GM10847 (cell line): ENCODE measurements around the gene ACTR1A.

ENCODE experiments used
- POLR2A ChIP-seq: IDR thresholded peaks from 2 replicates; pipeline ENCODE4 v1.6.1; 2011; ENCODE audit not compliant: insufficient read length; ENCODE audit errors: extremely low read depth

The ACTR1A gene

DNA sequence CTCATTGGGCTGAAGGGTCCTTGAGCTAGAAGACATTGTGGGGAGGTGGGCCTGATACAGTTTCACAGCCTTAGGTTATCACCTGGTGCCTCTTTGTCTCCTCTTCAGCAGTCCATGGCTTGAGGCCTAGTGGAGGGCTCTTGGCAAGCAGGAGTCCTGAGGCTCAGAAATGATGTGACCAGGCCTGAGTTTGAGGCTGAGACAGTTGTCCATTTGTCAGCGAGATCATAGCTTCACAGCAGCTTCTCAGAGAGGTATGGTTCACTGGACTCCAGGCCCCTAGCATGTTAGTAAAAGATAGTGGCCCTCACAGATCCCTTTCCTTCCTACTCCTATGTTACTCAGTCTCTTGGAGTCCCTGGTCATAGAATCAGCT, 20.4 kb upstream of the ACTR1A start:
- TF ChIP-seq POLR2A, result no peak

GRCh38 chr10:102519246-102519825, 16.8 kb upstream of the ACTR1A start:
- no peak for TF ChIP-seq POLR2A

DNA sequence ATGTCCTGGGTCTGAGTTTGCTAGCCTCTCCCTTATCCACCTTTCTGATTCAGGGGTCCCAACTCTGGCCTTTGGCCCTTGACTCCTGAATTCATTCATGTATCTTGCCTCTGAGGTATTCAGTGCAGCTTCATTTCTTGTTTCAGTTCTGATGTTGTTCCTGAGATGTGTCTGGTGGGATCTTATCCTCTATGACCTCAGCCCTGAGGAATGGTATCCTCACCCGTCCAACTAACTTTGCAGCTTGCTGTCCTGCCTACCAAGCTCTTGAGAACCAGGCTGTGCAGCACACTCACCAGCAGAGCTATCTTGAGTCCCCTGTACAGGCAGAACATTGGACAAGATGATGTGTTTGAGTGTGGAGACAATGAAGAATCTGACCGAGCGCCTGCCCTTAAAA, 15.0 kb upstream of the ACTR1A start:
- no peak for TF ChIP-seq POLR2A

DNA sequence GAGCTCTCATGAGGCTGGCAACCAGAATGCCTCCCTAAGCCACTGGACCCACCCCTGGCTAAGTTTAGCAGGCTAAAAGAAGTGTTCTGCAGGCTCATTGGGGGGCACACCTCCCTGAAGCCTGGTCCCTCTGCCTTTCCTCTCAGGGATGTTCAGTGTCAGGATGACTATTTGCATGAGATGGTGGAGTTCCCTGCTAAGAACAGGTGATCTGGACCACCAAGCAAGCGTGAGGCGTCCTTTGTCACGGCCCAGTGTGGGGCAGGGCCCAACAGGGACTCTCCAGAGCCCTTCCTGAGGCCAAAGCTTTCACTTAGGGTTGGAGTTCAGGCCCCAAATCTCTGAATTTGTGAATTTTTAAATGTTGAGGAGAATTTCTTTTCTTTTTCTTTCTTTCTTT, 13.2 kb upstream of the ACTR1A start:
- no peak for TF ChIP-seq POLR2A

GRCh38 chr10:102514487-102515311, 12.2 kb upstream of the ACTR1A start:
- TF ChIP-seq POLR2A, result no peak

DNA sequence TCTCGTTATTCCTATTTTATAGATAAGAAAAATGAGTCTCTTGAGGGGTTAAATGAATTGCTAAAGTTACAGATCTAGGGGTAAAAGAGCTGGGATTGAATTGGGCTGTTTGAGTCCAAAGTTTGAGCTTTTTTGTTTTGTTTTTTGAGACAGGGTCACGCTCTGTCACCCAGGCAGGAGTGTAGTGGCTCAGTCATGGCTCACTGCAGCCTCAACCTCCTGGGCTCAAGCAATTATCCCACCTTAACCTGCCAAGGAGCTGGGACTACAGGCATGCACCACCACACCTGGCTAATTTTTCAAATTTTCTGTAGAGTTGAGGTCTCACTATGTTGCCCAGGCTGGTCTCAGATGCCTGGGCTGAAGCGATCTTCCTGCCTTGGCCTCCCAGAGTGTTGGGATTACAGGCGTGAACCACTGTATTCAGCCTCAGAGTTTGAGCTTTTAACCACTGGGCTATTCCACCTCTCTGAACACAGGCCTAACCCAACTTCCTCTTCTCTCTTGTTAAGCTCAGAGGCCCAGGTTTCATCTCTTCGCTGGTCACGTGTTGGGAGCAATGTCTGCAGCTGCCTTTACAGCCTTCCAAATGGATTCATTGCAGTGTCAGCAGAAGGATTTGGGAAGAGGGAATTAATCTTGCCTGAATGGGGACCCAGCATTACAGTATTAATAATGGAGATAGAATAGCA, 9.2 kb upstream of the ACTR1A start:
- no peak for TF ChIP-seq POLR2A

DNA sequence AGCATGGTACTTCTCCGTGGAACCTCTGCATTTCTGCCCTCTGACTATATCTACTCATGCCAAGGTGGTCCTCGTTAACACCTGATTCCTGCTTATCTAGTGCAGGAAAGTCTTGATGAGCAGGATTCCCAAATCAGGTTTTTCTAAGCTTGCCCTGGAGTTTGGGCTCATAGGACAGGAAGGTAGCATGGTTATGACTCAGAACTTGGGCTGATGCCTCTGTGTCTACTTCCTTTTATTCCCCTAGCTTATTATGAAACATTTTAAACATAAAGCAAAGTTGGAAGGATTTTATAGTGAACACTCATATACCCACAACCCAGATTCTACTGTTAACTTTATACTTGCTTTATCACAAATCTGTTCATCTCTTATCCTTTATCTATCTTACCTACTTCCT, 6.9 kb upstream of the ACTR1A start:
- no peak for TF ChIP-seq POLR2A

DNA sequence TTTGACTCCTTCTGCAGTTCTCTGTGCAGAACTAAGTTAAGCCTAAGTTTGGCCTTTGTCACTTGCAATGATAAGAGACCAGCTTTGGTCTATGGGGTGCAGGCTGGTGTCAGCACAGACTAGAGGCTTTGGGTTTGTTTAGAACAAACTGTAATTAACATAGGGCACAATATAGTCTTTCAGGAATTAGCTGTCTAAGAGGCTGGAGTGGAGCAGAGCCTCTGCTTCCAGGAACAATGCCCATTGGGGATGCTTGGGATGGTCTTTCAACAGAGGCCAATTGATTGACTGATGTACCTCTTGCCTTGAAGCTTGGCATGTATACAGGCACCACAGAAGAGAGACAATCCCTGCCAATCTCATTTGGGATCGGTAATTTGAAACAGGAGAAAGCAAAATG, 6.0 kb upstream of the ACTR1A start:
- TF ChIP-seq POLR2A, result no peak

DNA sequence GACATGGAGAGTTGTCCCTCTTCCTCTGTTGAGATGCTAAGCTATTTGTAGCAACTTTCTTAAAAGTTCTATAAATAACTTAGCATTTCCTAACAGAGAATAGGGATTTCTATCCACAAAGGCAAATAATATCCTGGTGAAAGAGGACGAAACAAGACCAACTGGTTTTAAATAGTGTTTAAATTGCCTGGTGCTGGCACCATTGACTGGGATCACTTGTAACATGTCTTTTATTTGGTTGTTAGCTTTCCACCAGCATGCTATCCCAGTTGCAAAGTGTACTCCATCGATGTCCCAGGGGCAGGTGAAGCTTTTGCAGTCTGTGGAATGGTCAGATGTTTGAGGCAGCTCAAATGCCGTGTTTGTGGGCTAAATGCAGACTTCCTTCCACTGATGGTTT, 5.0 kb upstream of the ACTR1A start:
- TF ChIP-seq POLR2A, result no peak

DNA sequence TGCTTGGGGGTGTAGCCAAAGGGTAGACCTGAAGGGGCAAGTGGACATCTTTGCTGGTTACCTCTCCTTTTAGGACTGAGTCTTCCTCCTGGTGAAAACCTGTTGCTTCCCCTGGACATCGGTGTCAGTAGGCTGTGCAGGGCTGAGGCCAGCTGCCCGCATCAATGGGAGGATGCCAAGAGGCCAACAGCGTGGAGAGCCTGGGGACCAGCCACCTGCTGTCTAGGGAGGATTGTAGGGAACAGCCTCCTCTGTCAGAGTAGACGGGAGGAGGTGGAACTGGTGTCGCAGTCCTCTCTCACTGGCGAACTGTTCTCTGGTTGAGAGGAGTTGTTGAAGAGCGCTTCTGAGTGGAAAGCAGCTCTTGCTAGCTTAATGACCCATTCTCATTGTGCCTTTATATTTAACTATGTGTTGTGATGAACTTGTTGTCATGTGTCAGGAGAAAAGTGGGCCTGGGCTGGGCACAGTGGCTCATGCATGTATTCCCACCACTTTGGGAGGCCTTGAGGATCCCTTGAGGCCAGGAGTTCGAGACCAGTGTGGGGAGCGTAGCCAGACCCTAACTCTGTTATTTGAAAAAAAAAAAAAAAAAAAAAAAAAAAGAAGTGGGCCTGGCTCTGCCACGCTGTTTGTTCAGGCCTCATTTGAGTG, 3.1 kb upstream of the ACTR1A start:
- TF ChIP-seq POLR2A, result no peak

DNA sequence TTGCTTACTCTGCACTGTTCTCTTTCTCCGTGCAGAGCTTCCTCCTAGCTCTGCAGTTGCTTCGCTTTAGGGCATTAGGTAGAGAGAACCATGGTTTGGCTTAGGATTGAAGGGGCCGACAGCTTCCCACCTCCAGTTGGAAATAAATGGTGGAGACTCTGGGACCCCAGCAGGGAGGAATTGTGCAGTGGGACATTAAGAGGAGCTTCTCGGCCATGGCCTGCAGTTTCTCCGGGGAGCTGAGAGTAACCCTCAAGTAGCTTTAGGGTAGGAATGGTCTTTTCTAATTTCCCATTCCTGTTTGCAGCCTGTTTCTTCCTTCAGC, 2.4 kb upstream of the ACTR1A start:
- no peak for TF ChIP-seq POLR2A

- no peak for TF ChIP-seq POLR2A
Observed at GRCh38 chr10:102504179-102504975, 1.9 kb upstream of the ACTR1A start.

DNA sequence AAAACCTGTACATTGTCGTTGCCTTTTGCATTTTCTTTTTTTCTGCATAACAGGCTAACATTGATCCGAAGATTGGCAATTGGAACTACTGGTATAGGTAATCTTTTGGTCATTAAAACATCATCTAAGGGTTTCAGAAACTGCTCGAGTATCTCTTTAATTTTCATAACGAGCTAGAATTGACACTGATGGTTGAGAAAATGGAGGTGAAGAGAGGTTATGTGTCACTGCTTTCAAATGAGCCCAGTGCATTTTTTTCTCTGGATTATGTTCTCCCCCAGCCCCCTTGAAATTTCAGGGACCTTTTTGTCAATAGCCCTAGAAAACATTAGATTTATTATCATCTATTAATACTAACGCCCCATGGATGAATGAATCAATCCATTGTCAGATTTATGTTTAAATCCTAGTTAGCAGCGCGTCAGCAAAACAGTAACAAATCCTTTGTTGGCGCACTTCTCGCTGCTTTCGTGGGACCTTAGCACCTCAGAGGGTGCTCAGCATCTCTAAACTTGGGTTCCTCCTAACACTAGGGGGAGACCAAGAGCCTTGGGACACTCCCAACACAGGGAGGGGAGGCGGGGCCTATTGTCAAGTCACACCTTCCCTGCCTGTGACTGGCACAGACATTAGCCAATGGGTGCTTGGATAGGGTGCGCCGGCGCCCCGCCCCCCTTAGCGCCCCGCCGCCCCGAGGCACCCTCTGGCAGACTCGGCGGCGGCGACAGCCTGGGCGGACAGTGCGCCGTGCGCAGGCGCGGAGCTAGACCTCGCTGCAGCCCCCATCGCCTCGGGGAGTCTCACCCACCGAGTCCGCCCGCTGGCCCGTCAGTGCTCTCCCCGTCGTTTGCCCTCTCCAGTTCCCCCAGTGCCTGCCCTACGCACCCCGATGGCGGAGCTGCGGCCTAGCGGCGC, 1.0 kb upstream of the ACTR1A start, which contains the start of gene SUFU:
TSS of gene SUFU (plus strand) at position 709 of the 915 bp plus-strand sequence. CDS start at position 890, 181 bp downstream.
- peak; percentile 83 for TF ChIP-seq POLR2A

- no peak for TF ChIP-seq POLR2A
Observed at GRCh38 chr10:102502029-102502336, 529 bp downstream of the ACTR1A start.
